COLO829 (cell line): ENCODE data around the gene WDR74.

ENCODE experiments used
- DNase-seq: peaks from one replicate; pipeline ENCODE4 v3.0.0; 2012; ENCODE audit warnings: low spot score

The WDR74 gene

GRCh38 chr11:62792202-62792575, 47.2 kb downstream of the WDR74 start:
- DNase-seq = no peak

GRCh38 chr11:62791501-62792201, 47.7 kb downstream of the WDR74 start, which contains the start of gene TMEM223:
Gene TMEM223 (minus strand): TSS chr11:62792006. CDS start chr11:62791994, 12 bp downstream.
- DNase-seq = peak; percentile 64

DNA sequence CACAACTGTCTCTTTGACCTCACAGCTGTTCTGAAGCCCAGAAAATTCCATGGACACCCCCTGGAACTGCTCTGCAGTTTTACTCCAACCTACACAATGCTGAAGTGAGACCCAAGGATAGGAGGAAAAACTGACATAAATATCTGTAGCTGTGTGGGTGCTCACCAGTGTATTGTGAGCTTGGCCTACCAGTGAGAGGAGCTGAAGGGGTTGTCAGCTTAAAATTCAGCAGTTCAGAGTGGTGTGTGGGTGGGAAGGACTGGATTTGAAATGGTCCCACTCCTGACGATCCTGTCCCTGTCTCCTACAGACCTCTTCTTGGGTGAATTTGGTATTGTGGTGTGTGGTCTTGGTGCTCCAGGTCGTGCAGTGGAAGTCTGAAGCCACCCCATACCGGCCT, 49.8 kb downstream of the WDR74 start:
- DNase-seq = no peak

GRCh38 chr11:62788991-62789390, 50.4 kb downstream of the WDR74 start:
- DNase-seq = no peak

- DNase-seq = peak; percentile 90
These were observed 52.2 kb downstream of the WDR74 start, which contains the start of gene TMEM179B for GRCh38 chr11:62787005-62787759. Gene TMEM179B (plus strand): TSS chr11:62787402. CDS start chr11:62787432, 30 bp downstream.

- peak; percentile 62 for DNase-seq
These were observed 52.9 kb downstream of the WDR74 start for GRCh38 chr11:62786318-62787004.
